PC-3 (cell line): Measurements from ENCODE around the gene LAGE3.

ENCODE experiments used
- EZH2 ChIP-seq: fragments of 300-600 bp; sonication (generic); IDR thresholded peaks from one replicate; pipeline ENCODE4 v1.6.1; 2017; ENCODE audit warnings: antibody characterized with exemption, mild to moderate bottlenecking, low read length; ENCODE audit not compliant: unreplicated experiment
- TF ChIP-seq, protein P1 (sequence below): fragments of 300-600 bp; sonication (generic); conservative IDR thresholded peaks from 2 replicates; pipeline ENCODE4 v1.5.1; 2017; ENCODE audit warnings: antibody characterized with exemption, low read depth, mild to moderate bottlenecking, low read length

GRCh38 chrX:154472685-154473632 is 6.1 kb downstream of the LAGE3 start:
- TF ChIP-seq, protein P1, sequence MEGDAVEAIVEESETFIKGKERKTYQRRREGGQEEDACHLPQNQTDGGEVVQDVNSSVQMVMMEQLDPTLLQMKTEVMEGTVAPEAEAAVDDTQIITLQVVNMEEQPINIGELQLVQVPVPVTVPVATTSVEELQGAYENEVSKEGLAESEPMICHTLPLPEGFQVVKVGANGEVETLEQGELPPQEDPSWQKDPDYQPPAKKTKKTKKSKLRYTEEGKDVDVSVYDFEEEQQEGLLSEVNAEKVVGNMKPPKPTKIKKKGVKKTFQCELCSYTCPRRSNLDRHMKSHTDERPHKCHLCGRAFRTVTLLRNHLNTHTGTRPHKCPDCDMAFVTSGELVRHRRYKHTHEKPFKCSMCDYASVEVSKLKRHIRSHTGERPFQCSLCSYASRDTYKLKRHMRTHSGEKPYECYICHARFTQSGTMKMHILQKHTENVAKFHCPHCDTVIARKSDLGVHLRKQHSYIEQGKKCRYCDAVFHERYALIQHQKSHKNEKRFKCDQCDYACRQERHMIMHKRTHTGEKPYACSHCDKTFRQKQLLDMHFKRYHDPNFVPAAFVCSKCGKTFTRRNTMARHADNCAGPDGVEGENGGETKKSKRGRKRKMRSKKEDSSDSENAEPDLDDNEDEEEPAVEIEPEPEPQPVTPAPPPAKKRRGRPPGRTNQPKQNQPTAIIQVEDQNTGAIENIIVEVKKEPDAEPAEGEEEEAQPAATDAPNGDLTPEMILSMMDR = no peak
- TF ChIP-seq EZH2 = no peak
